ENCODE data around the gene ZBTB17.

DNA sequence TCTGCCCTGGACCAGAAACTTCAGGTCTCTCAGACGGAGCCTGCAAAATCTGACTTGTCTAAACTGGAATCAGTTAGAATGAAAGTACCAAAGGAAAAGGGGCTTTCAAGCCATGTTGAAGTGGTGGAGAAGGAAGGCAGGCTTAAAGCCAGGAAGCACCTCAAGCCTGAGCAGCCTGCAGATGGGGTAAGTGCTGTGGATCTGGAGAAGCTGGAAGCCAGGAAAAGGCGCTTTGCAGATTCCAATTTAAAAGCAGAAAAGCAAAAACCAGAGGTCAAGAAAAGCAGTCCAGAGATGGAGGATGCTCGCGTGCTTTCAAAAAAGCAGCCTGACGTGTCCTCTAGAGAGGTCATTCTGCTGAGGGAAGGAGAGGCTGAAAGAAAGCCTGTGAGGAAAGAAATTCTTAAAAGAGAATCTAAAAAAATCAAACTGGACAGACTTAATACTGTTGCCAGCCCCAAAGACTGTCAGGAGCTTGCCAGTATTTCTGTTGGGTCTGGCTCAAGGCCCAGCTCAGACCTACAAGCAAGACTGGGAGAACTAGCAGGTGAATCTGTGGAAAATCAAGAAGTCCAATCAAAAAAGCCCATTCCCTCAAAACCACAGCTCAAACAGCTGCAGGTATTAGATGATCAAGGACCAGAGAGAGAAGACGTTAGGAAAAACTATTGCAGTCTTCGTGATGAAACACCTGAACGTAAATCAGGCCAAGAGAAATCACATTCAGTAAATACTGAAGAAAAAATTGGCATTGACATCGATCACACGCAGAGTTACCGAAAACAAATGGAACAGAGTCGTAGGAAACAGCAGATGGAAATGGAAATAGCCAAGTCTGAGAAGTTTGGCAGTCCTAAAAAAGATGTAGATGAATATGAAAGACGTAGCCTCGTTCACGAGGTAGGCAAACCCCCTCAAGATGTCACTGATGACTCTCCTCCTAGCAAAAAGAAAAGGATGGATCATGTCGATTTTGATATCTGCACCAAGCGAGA lies 46.6 kb downstream of the ZBTB17 start:
- TF ChIP-seq CTCF (conservative IDR thresholded peaks at IDR 0.05) (no peak), EZH2 (IDR thresholded peaks at IDR 0.05; ENCODE audit: low read depth) (no peak)
